HG02852 (cell line): ENCODE data around the gene AMIGO1.

Source experiments
- ATAC-seq: cut with Tn5 transposase; IDR thresholded peaks from one replicate; pipeline ENCODE4 v1.9.1; 2021; ENCODE audit warnings: mild to moderate bottlenecking, moderate library complexity; ENCODE audit not compliant: unreplicated experiment

AMIGO1 gene

DNA sequence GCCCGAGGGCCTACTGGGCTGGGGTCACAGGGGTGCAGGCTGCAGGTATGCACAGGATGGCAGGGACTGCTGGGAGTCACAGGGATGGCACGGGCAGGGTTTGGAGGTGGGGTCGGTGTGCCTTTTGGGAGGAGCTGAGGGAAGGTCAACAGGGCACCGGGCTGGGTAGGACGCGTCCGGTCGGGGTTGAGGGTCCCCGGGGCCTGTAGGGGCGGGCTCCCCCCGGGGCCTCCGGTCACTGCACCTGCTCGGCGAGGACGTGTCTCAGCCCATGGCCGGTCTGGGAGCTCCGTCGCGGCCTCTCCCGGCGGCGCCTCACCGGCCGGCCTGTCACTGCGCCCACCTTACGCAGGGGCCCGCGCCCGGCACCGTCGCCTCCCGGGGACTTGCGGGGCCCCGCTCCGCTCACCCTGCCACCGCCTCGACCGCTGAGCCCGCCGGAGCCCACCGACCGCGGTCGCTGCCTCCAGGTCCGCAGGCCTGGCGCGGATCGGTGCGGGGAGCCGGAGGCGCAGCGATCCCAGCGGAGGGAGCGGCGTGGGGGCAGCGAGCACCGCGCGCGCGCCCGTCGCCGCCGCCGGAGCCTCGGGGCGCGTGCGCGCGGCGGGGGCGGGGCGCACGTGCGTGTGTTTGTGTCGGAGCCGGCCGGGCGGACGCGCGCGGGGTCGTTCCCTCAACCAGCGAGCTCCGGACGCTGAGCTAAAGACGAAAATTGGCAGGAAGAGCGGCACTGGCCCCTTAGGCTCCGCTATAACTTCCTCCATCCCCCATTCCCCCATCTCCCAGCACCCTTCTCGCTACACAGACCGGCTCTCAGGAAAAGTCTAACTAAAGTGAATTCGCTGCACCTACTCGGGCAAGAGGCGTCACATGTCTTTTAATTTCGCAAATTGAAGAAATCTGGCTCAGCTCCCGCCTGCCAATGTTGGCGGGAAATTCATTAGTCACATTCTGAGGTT, at the start of gene AMIGO1:
TSS of gene AMIGO1 (minus strand) at position 552 of the 959 bp plus-strand sequence. CDS start 815 bp downstream, outside the sequence.
- ATAC-seq: peak; percentile 66

- ATAC-seq: no peak
These were observed 48.0 kb upstream of the AMIGO1 start for GRCh38 chr1:109557520-109557919.

DNA sequence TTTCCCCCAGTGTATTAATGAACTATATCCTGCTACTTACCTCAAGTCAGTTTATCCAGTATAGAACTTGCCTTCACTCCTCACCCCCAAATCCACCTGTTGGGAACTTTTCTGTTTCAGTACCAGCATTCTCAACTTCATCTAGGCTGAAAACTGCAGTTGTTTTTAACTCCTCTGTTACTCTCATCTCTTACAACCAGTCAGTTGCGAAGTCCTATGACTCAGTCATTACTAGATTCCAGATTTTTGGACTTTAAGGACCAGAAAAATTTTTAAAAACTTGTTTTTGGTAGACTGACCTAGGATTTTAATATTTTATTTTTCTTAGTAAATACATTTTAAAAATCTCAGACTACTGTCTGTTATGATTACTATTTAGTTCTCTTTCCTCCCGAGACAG, 47.0 kb upstream of the AMIGO1 start:
- ATAC-seq: no peak

DNA sequence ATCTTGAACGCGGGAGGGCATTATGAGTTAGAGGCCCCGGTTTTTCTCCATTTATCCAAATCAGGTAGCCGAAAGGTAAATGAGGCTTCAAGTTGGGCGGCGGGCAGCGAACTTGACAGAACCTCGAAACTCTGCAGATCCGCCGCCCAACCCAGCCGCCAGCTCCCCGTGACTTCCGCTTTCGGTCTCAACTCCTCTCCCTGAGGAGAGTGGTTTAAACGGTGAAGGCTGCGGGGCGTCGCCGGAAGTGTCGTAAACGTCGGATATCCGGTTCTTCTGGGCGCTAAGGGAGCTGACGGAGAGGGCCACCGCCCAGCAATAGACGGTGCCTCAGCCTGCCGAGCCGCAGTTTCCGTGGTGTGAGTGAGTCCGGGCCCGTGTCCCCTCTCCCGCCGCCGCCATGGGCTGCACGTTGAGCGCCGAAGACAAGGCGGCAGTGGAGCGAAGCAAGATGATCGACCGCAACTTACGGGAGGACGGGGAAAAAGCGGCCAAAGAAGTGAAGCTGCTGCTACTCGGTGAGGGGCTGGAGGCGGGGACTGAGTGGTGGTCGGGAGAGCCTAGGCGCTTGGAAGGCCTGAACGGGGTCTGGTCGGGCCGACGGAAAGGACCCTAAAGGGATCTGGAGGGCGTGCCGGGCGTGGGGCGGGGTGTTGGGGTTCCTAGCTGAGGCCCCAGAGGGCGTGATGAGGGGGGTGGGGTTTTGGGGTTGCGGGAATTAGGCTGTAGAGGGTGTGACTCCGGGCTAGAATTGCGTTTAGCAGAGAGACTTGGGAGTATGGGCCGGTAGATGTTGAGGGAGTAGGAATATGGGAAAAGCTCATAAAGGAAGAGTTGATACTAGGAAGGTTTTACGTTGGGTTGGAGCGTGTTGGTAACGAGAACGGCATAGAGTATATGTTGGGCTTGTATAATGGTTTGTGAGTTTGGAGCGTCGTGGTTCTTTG, 39.1 kb upstream of the AMIGO1 start, which contains the start of gene GNAI3:
TSS of gene GNAI3 (plus strand) at position 295 of the 947 bp plus-strand sequence. CDS start at position 401, 106 bp downstream.
- peak; percentile 95 for ATAC-seq

- ATAC-seq: peak; percentile 3
These were observed 38.2 kb upstream of the AMIGO1 start for GRCh38 chr1:109547463-109548320.

GRCh38 chr1:109546311-109547109, 37.0 kb upstream of the AMIGO1 start:
- ATAC-seq: peak; percentile 41

DNA sequence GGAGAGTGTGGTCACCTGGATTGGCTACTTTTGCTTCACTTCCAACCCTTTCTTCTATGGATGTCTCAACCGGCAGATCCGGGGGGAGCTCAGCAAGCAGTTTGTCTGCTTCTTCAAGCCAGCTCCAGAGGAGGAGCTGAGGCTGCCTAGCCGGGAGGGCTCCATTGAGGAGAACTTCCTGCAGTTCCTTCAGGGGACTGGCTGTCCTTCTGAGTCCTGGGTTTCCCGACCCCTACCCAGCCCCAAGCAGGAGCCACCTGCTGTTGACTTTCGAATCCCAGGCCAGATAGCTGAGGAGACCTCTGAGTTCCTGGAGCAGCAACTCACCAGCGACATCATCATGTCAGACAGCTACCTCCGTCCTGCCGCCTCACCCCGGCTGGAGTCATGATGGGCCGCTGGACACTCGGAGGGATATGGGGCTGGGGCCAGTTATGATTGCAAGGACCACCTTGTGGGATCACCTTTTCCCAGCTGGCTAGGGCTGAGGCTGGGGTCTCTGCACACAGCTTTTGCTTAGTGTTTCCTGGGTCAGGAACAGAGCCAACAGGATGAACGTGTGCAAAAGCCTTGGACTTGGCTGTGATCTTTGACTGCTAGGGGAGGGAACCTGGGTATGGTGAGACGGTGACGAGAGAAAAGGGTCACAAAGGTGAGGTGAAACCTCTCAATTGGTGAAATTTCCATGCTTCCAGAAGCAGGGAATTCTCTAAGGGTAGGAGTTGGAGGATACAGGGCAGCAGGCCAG, 34.6 kb upstream of the AMIGO1 start:
- no peak for ATAC-seq

GRCh38 chr1:109543283-109543987, 33.9 kb upstream of the AMIGO1 start:
- ATAC-seq: no peak

- no peak for ATAC-seq
These were observed 33.1 kb upstream of the AMIGO1 start for GRCh38 chr1:109542657-109543056.

DNA sequence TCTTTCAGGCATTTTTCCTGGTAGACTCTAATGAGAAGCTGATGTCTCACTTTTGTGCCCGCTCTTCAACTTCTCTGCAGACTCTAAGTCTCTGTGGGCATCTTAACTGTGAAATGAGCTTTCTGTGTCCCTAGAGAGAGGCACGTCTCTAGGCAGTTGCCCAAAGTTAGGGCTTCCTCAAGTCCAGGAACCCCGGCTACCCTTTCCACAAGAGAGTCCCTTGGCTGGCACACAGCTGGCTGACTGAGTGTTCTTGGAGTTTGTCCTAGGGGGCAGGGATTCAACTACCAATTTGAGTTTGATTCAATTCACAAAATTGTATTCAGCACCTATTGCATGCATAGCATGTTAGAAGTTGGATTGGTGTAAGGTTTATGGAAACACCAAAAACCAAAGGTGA, 31.6 kb upstream of the AMIGO1 start:
- ATAC-seq: no peak

DNA sequence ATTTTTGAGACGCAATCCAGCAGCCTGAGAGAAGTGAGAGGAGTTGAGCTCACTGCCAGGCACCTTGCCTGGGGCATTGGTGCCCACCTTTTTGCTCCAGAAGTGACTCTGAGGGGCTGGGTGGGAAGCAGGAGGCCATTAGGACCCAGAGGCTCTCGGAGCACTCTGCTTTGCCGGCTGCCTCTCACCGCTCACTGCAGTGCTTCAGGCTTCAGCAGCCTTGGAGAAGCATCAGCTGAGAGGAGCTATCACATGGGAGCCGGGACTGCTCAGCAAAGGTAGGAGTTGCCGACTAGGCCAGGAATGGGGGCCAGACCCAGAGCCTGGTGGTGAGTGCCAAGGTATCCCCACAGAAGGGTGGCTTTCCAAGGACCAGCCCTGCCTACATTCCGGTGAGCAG, 30.1 kb upstream of the AMIGO1 start, which contains the start of gene GPR61:
TSS of gene GPR61 (plus strand) at position 197 of the 400 bp plus-strand sequence. CDS start 3,151 bp downstream, outside the sequence.
- ATAC-seq: no peak

GRCh38 chr1:109538827-109539555, 29.5 kb upstream of the AMIGO1 start:
- no peak for ATAC-seq

DNA sequence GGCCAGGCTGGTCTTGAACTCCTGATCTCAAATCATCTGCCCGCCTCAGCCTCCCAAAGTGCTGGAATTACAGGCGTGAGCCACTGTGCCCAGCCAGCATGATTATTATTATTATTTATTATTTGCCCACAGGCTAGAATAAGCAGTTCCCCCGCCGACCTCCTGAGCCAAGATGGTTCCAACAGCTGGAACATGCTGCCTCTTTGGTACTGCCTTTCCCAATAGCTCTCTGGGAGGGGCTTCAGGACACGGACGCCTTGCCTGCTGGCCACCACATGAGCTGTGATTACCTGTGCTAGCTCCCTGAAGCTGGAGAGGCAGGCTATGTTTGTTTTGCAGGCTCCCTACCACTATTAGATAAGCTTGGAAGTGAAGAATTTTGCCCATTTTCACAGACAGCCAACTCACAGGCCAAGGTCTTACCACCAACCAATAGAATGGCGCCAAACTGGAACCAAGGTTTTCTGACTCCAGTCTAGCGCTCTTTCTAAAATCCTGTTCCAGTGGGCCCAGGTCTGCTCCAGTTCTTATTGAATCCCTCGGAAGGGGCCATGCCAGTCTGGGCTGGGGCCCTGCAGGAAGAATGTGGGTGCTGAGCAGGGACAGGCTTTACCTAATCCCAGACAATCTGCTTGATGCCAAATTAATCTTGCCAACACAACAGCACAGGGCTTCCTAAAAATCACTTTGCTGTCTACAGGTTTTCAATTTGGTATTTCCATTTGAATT, 28.1 kb upstream of the AMIGO1 start:
- no peak for ATAC-seq

GRCh38 chr1:109535971-109536491, 26.5 kb upstream of the AMIGO1 start:
- ATAC-seq: no peak

GRCh38 chr1:109535481-109535880, 26.0 kb upstream of the AMIGO1 start:
- no peak for ATAC-seq

DNA sequence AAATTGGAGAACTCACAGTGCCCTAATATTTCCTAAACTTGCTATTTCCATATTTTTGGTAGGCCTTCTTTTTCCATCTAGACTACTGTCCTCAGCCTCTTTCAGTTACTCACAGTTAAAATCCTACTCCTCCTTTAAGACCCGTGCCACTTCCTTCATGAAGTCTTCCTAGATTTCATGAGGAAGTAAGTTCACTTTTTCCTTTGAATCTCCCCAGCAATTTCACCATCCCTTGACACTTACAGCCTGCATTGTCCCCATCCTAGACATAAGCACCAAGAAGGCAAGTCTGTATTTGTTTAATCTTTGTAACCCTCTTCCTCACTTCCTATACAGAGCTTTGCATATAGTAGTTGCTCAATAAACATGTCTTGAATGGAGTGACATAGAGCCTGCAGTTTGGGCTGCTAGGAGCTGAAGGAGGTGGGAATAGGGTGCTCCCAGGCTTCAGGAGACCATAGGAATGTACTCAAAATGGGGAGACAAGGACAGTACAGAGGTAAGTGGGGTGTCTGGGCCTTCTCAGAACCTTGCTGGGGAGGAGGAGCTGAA, 24.9 kb upstream of the AMIGO1 start:
- no peak for ATAC-seq
